HG03064 (cell line): ENCODE results near the gene HSPBP1.
A peak's percentile ranks its signal among the peaks of the same experiment; 100 is the strongest.

Experiments used
- ATAC-seq: cut with Tn5 transposase; IDR thresholded peaks from one replicate; pipeline ENCODE4 v1.9.1; 2021; ENCODE audit warnings: low read depth; ENCODE audit not compliant: unreplicated experiment

The HSPBP1 gene

GRCh38 chr19:55305983-55306562 lies 26.2 kb upstream of the HSPBP1 start:
- no peak for ATAC-seq

GRCh38 chr19:55305491-55305890 lies 25.6 kb upstream of the HSPBP1 start:
- no peak for ATAC-seq

GRCh38 chr19:55304980-55305379 lies 25.1 kb upstream of the HSPBP1 start:
- ATAC-seq = no peak

- ATAC-seq = no peak
Observed at GRCh38 chr19:55304279-55304978, 24.5 kb upstream of the HSPBP1 start.

DNA sequence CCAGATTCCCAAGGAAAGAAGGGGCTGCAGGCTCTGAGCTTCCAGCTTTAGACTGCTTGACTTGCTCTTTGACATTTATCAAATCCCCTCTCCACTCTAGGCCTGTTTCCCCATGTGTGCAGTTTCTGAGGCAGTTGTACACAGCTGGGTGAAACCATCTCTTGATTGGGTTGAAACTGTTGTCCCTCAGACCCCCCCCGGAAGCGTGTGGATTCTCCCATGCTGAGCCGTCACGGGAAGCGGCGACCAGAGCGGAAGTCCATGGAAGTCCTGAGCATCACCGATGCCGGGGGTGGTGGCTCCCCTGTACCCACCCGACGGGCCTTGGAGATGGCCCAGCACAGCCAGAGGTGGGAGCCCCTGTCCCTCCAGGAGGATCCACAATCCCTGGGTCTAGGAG lies 23.6 kb upstream of the HSPBP1 start:
- no peak for ATAC-seq

DNA sequence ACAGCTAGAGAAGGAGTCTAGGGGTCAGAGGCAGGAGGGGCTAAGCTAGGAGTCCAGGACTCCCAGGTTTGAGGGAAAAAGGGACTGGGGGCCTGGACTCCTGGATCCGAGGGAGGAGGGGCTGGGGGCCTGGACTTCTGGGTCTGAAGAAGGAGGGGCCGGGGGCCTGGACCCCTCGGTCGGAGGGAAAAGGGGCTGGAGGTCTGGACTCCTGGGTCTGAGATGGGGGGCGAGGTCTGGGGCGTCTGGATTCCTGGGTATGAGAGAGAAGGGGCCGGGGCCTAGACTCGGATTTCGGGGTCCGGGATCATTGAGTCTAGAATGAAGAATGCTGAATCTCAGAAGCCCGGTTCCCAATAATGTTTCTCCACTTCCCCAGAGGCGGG lies 22.4 kb upstream of the HSPBP1 start:
- no peak for ATAC-seq

DNA sequence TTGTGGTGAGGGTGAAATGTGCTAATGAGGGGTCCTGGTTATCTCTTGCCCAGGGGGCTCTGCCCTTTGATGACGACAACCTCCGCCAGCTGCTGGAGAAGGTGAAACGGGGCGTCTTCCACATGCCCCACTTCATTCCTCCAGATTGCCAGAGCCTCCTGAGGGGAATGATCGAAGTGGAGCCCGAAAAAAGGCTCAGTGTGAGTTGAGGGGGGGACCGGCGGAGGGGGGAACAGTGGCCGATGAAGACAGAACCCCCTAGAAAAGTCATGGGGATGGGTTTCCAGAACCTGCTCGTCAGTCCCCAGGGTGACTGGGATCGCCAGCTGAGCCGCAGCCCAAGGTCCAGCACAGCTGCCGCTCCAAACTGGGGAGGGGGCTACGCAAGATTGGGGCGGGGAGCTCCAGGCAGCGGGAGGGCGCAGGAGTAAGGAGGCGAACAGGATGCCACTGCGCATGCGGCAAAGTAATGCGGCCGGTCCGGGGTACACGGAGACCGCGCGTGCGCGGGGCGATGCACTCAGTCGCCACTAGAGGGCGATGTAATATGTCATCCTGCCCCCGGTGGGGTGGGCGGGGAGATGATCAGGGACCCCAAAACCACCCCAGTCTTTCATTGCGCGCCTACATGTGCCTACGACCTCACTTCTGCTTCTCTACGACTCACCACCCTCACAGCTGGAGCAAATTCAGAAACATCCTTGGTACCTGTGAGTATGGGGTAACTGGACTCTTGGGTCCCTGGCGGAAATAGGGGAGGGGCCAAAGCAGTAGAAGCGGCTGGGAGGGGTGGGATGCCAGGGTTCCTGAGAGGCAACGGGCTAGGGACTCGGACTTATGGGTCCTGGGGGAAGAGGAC lies 21.8 kb upstream of the HSPBP1 start:
- peak; percentile 62 for ATAC-seq

DNA sequence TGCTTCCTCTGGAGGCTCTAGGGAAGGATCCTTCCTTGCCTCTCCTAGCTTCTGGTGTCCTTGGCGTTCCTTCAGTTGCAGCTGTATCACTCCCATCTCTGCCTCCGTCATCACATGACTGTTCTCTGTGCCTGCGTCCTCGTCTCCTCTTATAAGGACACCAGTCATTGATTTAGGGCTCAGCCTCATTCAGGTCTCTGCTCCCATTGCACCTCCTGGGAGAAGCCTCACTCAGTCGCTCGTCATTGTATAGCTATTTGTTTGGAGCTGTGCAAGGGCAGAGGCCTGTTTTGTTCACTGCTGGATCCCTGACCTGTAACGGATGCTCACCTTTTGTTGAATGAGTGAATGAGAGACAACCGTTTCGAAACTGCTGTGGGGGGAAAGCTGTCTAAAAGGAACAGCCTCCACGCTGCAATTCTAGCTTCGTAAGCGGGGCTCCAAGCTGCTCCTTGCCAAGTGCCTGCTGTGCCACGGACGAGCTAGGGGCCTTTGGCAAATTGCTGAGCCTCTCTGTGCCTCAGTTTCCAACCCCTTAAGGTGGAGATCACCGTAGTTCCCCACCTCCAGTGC lies 21.1 kb upstream of the HSPBP1 start:
- ATAC-seq = no peak

DNA sequence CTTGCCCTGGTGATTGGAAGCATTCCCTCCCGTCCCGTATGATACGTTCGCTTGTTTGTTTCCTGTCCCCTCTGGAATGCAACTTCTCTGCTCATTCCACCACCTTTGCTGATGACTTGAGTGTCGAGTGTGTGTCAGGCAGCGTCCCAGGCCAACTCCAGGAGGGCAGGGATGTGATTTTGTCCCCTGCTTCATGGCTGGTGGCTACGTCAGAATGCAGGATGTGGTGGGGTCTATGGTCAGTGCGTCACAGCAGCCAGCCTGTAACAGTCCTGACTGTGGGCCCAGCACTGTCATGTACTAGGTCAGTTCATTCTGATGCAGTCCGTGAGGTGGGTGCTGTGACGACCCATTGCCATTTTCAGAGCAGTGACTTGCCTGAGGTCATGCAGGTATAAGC lies 20.1 kb upstream of the HSPBP1 start:
- ATAC-seq = no peak

DNA sequence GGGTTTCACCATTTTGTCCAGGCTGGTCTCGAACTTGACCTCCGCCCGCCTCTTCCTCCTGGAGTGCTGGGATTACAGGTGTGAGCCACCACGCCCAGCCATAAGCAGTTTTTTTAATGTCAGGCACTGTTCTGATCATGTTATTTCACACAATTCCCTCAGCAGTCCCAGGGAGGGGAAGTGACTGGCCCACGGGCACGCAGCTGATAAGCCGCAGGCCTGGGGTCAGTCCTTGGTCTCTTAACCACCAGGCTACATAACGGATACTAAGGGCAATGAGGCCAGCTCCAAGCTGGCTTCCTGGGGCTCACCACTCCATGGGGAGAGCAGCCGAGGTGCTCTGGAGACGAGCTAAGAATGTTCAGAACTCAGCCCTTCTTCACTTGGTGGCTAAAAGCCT lies 17.4 kb upstream of the HSPBP1 start:
- no peak for ATAC-seq

GRCh38 chr19:55289117-55289796 lies 9.3 kb upstream of the HSPBP1 start:
- ATAC-seq = no peak

DNA sequence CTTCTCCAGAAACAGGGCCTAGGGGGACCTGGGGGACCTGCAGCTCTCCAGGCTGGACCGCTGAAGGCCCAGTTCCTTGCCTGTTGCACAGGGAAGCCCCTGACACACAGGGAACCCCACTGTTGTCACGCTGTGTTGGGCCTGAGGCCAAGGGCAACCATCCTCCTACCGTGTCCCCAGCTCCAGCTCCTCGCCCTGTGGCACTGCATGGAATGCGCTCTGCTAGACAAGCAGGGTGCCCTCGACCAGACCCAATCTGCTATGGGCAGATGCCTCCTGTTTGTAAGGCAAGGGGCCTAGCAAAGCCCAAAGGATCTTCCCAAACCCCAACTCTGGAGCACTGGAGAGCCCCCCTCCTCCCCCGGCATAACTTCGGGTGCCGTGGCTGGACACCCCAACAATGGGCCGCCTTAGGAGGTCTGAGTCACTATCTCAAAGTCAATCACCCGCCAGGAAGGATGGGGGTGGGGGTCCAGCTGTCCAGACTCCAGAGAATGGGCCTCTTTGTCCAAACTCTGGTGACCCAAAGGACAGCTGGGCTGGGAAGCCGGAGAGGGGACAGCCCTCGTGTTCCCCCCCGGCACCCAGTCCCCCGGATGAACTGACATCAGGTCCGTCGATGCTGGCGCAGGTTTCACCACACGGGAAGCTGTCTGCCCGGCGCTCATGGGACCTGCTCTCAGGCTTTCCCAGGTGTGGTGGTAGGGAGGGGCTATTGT lies 7.6 kb upstream of the HSPBP1 start:
- no peak for ATAC-seq

DNA sequence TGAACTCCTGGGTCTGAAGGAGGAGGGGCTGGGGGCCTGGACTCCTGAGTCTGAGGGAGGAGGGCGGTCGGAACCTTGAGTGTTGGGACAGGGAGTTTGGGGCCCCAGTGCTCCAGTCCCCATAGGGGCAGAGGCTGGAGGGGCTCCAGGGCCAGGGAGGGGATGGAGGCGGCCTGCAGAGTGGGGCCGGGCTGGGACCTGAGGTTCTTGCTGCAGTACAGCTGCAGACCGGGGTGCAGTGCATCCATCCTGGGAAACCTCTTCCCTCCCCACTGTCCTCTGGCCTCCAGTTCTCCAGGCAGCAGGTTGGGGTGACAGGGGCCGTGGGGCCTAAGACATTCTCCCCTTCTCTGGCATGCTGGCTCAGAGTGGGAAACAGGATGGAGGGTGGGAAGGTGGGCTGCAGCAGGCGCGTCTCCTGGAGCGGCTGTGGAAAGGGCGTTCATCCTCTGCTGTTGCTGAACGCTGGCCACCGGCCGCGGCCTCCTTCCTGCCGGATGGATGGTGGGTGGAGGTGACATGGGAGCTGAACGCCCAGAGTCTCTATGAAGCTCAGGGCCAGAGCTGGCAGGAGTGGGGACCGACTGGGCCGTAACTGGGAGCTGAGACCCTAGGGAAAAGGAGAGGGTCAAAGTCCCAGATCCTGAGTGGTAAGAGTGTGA lies 5.5 kb upstream of the HSPBP1 start:
- ATAC-seq = no peak

DNA sequence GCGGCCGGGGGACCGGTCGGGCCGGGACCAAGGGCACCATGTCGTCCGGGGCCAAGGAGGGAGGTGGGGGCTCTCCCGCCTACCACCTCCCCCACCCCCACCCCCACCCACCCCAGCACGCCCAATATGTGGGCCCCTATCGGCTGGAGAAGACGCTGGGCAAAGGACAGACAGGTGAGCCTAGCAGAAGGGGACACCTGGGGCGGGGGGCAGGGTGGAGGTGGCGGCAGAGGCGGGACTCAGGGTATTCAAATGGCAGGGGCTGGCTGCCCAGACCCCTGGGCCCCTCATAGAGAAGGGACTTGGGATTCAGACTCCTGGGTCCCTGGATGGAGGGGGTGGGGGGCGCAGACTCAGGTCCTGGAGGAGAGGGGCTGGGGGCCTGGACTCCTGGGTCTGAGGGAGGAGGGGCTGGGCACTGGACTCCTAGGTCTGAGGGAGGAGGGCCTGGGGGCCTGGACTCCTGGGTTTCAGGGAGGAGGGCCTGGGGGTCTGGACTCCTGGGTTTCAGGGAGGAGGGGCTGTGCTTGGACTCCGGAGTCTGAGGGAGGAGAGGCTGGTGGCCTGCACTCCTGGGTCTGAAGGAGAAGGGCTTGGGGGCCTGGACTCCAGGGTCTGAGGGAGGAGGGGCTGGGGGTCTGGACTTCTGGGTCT lies 4.6 kb upstream of the HSPBP1 start:
- ATAC-seq = no peak

DNA sequence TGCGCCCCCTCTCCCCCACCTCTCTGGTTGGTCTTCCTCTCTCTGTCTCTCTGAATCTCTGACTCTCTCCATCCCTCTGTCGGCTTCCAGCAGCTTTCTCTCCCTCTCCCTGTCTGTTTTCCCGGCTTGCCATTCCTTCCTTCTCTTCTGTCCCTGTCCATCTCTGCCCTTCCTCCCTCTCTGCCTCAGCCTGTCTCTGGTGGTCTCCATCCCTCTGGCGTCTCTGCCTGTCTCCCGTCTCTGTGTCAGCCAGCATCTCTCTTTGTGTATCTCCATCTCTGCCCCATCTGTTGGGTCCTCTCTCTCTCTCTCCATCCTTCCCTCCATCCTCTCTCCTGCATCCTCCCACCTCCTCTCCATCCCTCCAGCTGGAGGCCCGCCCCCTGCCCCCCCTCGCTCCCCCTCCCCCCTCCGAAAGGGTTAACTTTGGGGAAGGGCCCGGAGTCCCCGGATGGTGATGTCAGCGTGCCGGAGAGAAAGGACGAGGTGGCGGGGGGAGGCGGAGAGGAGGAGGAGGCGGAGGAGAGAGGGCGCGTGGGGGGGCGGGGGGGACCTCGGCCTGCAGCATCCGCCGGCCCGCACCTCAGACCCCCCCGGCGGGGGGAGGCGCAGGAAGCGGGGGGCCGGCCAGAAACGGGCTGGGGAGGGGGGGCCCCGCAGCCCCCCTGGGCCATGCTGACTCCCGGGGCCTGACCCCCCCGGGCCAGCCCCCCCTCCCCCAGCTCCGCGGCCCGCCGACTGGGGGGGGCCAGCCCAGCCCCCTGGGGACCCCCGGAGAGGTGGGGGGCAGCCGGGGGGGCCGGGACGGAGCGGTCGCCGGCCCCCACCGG lies 3.9 kb upstream of the HSPBP1 start, which contains the start of gene BRSK1:
Gene BRSK1 (plus strand): TSS at position 450 of the 830 bp plus-strand sequence. CDS start 446 bp downstream, outside the sequence.
- no peak for ATAC-seq

- ATAC-seq = no peak
Observed at GRCh38 chr19:55279340-55279739, 570 bp downstream of the HSPBP1 start.

GRCh38 chr19:55278391-55279135 lies 1.3 kb downstream of the HSPBP1 start:
- ATAC-seq = no peak
